Type B pancreatic cell (in vitro differentiated cells): Measurements from ENCODE around the gene INPP5A. TPM values are rescaled to one million over a fixed set of nuclear protein-coding genes. Genes with fewer than 3 reads are reported as not detected.

Experiments used
- DNase-seq: peaks from one replicate; pipeline ENCODE4 v3.0.0; 2021; ENCODE audit warnings: mixed read lengths; ENCODE audit not compliant: unreplicated experiment; ENCODE audit errors: extremely low spot score
- H3K27ac Mint-ChIP-seq: 2 replicates; pipeline ENCODE4 v1.8.0; 2021; ENCODE audit warnings: mild to moderate bottlenecking, mixed read lengths
- H3K27me3 Mint-ChIP-seq: 2 replicates; pipeline ENCODE4 v1.8.0; 2021; ENCODE audit warnings: mixed read lengths
- H3K36me3 Mint-ChIP-seq: 2 replicates; pipeline ENCODE4 v1.8.0; 2021; ENCODE audit warnings: mixed read lengths
- H3K4me1 Mint-ChIP-seq: one replicate; pipeline ENCODE4 v1.8.0; 2021; ENCODE audit warnings: mixed read lengths; ENCODE audit not compliant: unreplicated experiment
- H3K4me3 Mint-ChIP-seq: 2 replicates; pipeline ENCODE4 v1.8.0; 2021; ENCODE audit warnings: mild to moderate bottlenecking, mixed read lengths
- H3K9me3 Mint-ChIP-seq: 2 replicates; pipeline ENCODE4 v1.8.0; 2021; ENCODE audit warnings: mixed read lengths
- total RNA-seq: library from RNA; stranded (reverse); gene quantifications from 2 replicates; pipeline ENCODE4 v1.2.1, GENCODE V29; 2021; ENCODE audit warnings: low replicate concordance
- TF ChIP-seq, protein P1 (sequence below): fragments of 200-600 bp; sonication (generic); conservative IDR thresholded peaks from 2 replicates; pipeline ENCODE4 v1.5.0; 2021; ENCODE audit warnings: antibody characterized with exemption, mild to moderate bottlenecking

Gene INPP5A
- total RNA-seq, 1 donor from 2014 or later = 26.6 TPM

DNA sequence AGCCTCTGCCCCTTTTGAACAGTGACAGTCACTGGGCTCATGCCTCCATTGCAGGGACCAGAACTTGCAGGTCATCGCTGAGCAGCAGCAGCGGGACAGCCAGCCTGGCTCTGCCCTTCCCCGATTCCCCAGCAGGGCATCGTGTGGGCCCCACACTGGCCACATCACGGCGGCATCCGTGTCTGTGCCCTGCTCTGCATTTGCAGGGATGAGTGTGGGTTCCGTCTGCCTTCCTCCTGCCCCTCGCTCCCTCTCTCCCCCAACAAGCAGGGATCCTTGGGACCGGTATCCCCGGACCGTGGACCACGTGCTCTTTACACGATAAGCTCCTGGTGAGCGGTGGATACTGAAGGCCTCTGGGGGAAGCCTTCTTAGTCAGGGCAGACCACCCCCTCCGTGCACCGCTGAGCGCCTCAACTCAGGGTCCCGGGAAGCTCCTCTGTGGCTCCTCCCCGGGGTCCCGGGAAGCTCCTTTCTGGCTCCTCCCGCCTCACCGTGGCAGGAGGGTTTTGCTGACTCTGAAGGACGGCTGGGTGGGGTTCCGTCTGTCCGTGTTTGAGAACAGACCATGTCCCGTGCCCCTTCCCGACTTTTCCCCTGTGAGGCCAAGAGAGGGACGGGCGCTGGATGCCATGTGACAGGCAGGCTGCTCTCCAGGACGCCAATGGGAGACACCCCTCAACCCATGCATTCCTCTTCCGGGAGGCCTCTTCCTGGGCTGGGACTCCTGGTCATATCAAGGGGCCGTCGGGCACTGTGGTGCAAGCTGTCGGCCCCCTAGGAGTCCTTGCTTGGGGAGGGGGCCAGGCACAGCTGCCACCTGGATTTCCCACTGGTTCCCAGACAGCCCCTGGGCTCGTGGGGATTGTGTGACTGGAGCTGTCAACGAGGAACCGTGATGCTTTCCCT lies 271.9 kb downstream of the INPP5A start:
- TF ChIP-seq, protein P1, sequence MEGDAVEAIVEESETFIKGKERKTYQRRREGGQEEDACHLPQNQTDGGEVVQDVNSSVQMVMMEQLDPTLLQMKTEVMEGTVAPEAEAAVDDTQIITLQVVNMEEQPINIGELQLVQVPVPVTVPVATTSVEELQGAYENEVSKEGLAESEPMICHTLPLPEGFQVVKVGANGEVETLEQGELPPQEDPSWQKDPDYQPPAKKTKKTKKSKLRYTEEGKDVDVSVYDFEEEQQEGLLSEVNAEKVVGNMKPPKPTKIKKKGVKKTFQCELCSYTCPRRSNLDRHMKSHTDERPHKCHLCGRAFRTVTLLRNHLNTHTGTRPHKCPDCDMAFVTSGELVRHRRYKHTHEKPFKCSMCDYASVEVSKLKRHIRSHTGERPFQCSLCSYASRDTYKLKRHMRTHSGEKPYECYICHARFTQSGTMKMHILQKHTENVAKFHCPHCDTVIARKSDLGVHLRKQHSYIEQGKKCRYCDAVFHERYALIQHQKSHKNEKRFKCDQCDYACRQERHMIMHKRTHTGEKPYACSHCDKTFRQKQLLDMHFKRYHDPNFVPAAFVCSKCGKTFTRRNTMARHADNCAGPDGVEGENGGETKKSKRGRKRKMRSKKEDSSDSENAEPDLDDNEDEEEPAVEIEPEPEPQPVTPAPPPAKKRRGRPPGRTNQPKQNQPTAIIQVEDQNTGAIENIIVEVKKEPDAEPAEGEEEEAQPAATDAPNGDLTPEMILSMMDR = no peak
- Mint-ChIP-seq H3K36me3 (no peaks in the 10 kb centered on the region), H3K4me3 (no peak overlapping the region), H3K27me3 (peaks cover 3% of the 10 kb centered on the region), H3K9me3 (no peaks in the 10 kb centered on the region), H3K4me1 (peaks cover 7% of the 10 kb centered on the region), H3K27ac (no peak overlapping the region)
- DNase-seq = no peak

DNA sequence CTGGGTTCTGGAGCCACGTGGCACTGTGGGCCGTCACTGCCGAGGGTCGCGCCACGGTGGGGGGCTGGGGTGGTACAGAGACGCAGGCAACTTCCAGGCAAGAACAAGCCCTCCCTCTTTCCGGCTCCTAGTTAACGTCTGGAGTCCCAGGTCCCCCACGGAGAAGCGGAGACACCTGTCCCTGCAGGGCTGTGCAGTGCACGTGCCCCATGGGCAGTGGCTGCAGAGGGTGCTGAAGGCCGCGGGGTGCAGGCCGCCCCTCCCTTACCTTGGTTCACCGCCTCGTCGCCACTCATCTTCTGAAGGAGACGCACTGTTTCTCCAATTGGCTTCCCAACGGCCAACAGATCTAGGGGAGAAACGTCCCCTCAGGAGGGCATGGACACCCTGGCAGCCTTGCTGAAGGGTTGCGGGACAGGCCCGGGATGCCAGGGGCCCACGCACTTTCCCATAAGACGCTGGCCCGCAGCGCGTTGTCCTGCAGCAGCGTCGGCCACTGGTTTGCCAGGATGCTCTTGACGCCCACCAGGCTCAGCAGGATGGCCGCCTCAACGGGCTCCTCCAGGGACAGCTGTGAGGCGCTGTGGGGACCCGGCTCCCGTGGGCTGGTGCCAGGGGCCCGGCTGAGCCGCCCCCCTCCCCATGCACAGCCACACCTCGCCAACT lies 272.7 kb downstream of the INPP5A start:
- TF ChIP-seq, protein P1 = no peak
- Mint-ChIP-seq H3K9me3 (no peaks in the 10 kb centered on the region), H3K27ac (no peak overlapping the region), H3K4me1 (peaks cover 5% of the 10 kb centered on the region), H3K36me3 (no peaks in the 10 kb centered on the region), H3K4me3 (no peak overlapping the region), H3K27me3 (peaks cover 5% of the 10 kb centered on the region)
- no peak for DNase-seq

DNA sequence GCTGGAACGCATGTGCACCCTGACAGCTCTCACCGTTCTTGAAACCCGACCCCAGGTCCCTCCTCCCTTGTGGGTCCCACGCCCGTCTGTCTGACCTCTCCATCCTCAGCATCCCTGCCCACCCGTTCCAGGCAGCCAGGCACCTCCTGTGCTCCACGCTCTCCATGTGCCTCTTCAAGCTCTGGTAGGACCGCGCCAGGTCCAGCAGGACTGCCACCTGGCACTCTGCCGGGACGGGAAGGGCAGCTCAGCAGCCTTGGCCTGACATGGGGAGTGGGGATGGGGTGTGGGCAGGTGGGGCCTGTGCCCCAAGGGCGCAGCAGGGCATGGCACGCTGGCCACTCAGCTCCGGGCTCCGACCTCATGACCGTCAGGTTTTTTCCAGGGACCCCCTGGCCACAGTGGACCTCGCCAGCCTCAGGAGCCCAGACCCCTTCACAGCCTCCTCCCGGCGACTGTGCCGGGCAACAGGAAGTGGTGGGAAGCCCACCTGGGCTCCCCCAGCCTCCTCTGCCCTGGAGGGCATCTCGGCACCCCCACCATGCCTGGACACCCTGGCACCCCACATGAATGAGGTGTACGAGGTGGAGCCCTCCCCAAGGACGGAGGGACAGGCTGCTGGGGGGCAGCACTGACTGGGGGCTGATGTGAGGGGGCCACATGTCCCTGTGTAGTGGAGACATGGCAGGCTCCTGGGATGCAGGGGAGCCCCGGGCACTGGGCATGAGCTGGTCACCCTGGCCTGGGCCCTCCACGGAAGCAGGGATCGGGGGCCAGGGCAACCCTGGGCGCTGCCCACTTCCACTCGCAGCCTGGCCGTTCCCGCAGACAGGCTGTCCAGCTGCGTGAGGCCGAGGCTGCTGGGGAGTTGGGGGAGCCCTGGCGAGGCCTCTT lies 273.5 kb downstream of the INPP5A start:
- Mint-ChIP-seq H3K4me3 (no peak overlapping the region), H3K27me3 (peaks cover 13% of the 10 kb centered on the region), H3K36me3 (no peaks in the 10 kb centered on the region), H3K27ac (no peak overlapping the region), H3K9me3 (no peaks in the 10 kb centered on the region), H3K4me1 (peaks cover 3% of the 10 kb centered on the region)
- TF ChIP-seq, protein P1 = no peak
- no peak for DNase-seq

DNA sequence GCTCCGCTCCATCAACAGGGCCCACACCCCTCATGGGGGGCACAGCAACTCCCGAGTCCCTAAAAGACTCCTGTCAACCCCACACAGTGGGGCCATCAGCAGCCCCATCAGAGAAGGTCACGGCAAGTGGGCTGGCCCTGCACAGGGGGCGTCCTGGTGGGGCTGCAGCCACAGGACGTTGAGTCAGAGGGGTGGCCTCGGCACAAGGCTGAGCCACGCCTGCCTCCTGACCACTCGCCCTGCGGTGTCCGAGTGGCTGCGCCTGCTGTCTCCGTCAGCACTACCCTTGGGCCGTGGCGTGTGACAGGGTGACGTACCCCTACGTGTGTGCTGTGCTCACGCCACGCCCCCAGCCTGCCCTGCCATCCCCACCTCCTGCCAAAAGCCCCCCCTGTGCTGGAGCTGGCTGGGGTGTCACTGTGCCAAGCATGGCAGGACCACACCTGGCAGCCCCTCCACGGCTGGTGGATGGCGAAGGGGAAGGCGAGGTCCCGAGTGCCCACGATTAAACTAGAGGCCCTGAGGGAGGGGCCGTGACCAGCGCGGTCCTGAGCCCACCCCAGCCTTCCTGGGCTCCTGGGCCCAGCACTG lies 274.4 kb downstream of the INPP5A start:
- TF ChIP-seq, protein P1 = no peak
- no peak overlapping the region for H3K4me3 Mint-ChIP-seq
- no peaks in the 10 kb centered on the region for H3K9me3 Mint-ChIP-seq
- H3K27ac Mint-ChIP-seq = no peak overlapping the region
- H3K27me3 Mint-ChIP-seq = peaks cover 20% of the 10 kb centered on the region
- no peak for DNase-seq
- H3K4me1 Mint-ChIP-seq = peaks cover 5% of the 10 kb centered on the region
- H3K36me3 Mint-ChIP-seq = no peaks in the 10 kb centered on the region

DNA sequence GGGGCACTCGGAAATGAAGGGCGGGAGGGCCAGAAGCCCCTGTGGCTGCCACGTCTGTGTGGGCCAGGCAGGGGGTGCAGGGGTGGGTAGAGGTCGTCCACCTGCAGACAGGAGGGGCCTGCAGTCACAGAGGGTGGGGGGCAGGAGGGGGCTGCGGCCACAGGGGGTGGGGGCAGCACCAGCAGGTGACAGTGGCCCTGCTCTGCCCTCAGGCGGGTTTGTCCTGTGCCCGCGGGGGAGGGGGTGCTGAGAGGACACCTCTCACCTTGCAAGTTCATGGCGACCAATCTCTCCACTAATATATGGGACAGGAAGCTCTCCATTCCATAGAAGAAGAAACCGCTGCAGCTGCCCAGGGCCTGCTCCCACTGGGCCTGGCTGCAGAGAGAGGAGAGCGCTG lies 274.9 kb downstream of the INPP5A start:
- no peak for DNase-seq
- Mint-ChIP-seq H3K27me3 (peaks cover 25% of the 10 kb centered on the region), H3K9me3 (no peaks in the 10 kb centered on the region), H3K27ac (no peak overlapping the region), H3K4me1 (peaks cover 5% of the 10 kb centered on the region), H3K4me3 (no peak overlapping the region), H3K36me3 (no peaks in the 10 kb centered on the region)
- TF ChIP-seq, protein P1 = no peak
